A673 (cell line): ENCODE data around the gene ICAM2. TPM values are rescaled to one million over a fixed set of nuclear protein-coding genes. Genes with fewer than 3 reads are reported as not detected.

Source experiments
- BruUV-seq: library from RNA; stranded (reverse); fragments of 400-500 nt; replicated peaks from 2 replicates; lab custom pipeline; 2021; lab: Mats Ljungman, UMichigan
- CTCF ChIA-PET: fragments of 300-600 bp; sonication (Branson Sonifier 250); formaldehyde crosslinking; loops from one replicate; lab custom pipeline; 2022; ENCODE audit warnings: antibody characterized with exemption; lab: Charles Lee
- POLR2A ChIA-PET: fragments of 300-600 bp; sonication (Branson Sonifier 250); formaldehyde crosslinking; loops from one replicate; lab custom pipeline; 2022; ENCODE audit warnings: antibody characterized with exemption; ENCODE audit not compliant: low non-redundant PET; lab: Charles Lee
- DNase-seq: peaks from one replicate; pipeline ENCODE4 v3.0.0-alpha.2; 2015; ENCODE audit warnings: low spot score
- H3K27ac ChIP-seq: fragments of 200-600 bp; sonication (generic); 2 replicates; pipeline ENCODE4 v1.5.1; 2016; ENCODE audit warnings: mixed run types, low read depth, mild to moderate bottlenecking, mixed read lengths, antibody characterized with exemption, low read length; ENCODE audit not compliant: poor library complexity, severe bottlenecking
- H3K27me3 ChIP-seq: fragments of 200-600 bp; sonication (generic); replicated peaks from 2 replicates; pipeline ENCODE4 v1.6.1; 2017; ENCODE audit warnings: mixed run types, low read depth, mild to moderate bottlenecking, mixed read lengths, antibody characterized with exemption, low read length; ENCODE audit not compliant: insufficient read depth, poor library complexity
- H3K36me3 ChIP-seq: fragments of 200-600 bp; sonication (generic); 2 replicates; pipeline ENCODE4 v1.6.1; 2016; ENCODE audit warnings: mixed run types, mild to moderate bottlenecking, mixed read lengths, antibody characterized with exemption, low read length; ENCODE audit not compliant: insufficient read depth, poor library complexity, severe bottlenecking
- H3K4me1 ChIP-seq: fragments of 200-600 bp; sonication (generic); 2 replicates; pipeline ENCODE4 v1.6.1; 2017; ENCODE audit warnings: mixed run types, mild to moderate bottlenecking, mixed read lengths, antibody characterized with exemption, low read length; ENCODE audit not compliant: insufficient read depth, poor library complexity, severe bottlenecking
- H3K4me3 ChIP-seq: fragments of 200-600 bp; sonication (generic); 2 replicates; pipeline ENCODE4 v1.5.1; 2016; ENCODE audit warnings: low read depth, mixed run types, mild to moderate bottlenecking, mixed read lengths, low read length; ENCODE audit not compliant: poor library complexity, severe bottlenecking
- H3K9me3 ChIP-seq: fragments of 200-600 bp; sonication (generic); 2 replicates; pipeline ENCODE4 v1.6.1; 2016; ENCODE audit warnings: mixed run types, low read depth, mild to moderate bottlenecking, mixed read lengths, antibody characterized with exemption, low read length; ENCODE audit not compliant: poor library complexity, severe bottlenecking
- EZH2 ChIP-seq: fragments of 200-600 bp; sonication (generic); IDR thresholded peaks from 2 replicates; pipeline ENCODE4 v1.6.1; 2017; ENCODE audit warnings: borderline replicate concordance, low read depth, mild to moderate bottlenecking, mixed read lengths, antibody characterized with exemption, low read length; ENCODE audit not compliant: poor library complexity, severe bottlenecking
- intact Hi-C: fragments of 100-400 bp; cut with micrococcal nuclease; formaldehyde crosslinking; loops from one replicate; pipeline ENCODE4 v1.10.0; 2022; ENCODE audit not compliant: unreplicated experiment
- total RNA-seq: library from RNA; stranded (reverse); gene quantifications from 2 replicates; pipeline ENCODE4 v1.2.3, GENCODE V29; 2021
- TF ChIP-seq, protein P1 (sequence below): fragments of 300-800, 200-600 bp; sonication (generic); conservative IDR thresholded peaks from 2 replicates; pipeline ENCODE4 v1.5.1; 2017; ENCODE audit warnings: low read depth, mild to moderate bottlenecking, antibody characterized with exemption, low read length, moderate library complexity, mixed read lengths

The ICAM2 gene
- total RNA-seq, 1 experiment from 2014 or later = 0.99 TPM

DNA sequence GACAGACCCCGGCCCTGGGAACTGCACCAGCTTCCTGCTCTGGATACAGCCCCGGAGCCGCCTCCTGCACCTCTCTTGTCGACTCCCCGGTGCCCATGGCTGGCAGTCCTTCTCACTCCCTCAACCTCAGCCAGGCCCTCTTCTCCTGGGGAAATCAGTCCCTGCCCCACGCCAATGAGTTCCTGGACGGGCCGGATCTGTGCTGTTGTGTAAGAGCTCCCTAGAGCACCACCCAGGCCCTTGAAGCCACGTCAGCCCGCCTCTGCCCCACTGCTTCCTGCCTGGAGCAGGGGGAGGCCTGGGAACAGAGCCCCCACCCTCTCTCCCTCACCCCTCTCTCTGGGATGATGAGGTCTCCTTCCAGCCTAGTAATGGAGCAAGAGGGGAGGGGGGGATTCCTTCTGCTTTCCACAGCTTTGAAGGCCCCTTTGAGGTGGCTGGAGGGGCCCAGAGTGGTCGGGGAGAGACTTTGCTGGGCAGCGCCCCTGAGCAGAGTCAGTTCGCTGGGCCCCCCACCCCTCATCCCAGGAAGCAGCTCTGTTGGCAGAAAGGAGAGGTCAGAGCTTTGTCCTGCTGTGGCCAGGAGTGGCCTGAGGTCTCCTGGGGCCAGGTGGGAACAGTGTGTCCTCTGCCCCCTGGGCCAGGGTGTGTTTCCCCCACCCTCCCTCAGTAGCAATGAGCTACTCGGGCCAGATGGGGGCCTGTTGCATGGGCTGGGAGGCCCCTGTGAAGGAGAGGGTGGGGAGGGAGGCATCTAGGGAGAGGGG, 18.5 kb downstream of the ICAM2 start:
- H3K27me3 ChIP-seq = no peaks in the 10 kb centered on the region
- TF ChIP-seq, protein P1, sequence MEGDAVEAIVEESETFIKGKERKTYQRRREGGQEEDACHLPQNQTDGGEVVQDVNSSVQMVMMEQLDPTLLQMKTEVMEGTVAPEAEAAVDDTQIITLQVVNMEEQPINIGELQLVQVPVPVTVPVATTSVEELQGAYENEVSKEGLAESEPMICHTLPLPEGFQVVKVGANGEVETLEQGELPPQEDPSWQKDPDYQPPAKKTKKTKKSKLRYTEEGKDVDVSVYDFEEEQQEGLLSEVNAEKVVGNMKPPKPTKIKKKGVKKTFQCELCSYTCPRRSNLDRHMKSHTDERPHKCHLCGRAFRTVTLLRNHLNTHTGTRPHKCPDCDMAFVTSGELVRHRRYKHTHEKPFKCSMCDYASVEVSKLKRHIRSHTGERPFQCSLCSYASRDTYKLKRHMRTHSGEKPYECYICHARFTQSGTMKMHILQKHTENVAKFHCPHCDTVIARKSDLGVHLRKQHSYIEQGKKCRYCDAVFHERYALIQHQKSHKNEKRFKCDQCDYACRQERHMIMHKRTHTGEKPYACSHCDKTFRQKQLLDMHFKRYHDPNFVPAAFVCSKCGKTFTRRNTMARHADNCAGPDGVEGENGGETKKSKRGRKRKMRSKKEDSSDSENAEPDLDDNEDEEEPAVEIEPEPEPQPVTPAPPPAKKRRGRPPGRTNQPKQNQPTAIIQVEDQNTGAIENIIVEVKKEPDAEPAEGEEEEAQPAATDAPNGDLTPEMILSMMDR = no peak
- no peak for TF ChIP-seq EZH2
- H3K4me3 ChIP-seq = no peak overlapping the region
- BruUV-seq = no TSS peak
- no peaks in the 10 kb centered on the region for H3K36me3 ChIP-seq
- no peak for DNase-seq
- ChIA-PET CTCF (interaction anchor here (0.5 to 1.1 kb wide), 2 partner anchors 126 to 132 kb away, joined by 3 to 4 read pairs; no protein-coding TSS in a partner anchor), POLR2A (no interaction called here)
- no peak overlapping the region for H3K27ac ChIP-seq
- H3K9me3 ChIP-seq = no peaks in the 10 kb centered on the region
- intact Hi-C loops = no loop called here
- H3K4me1 ChIP-seq = no peaks in the 10 kb centered on the region

GRCh38 chr17:64001091-64001579, 19.3 kb downstream of the ICAM2 start:
- ChIA-PET POLR2A (no interaction called here), CTCF (interaction anchor here (0.6 kb wide), 1 partner anchor 320 kb away, joined by 3 read pairs; no protein-coding TSS in a partner anchor)
- no peak for DNase-seq

GRCh38 chr17:63999680-64000531, 20.5 kb downstream of the ICAM2 start:
- intact Hi-C loops = no loop called here
- BruUV-seq = no TSS peak
- Histone ChIP-seq H3K4me1 (no peaks in the 10 kb centered on the region), H3K4me3 (no peak overlapping the region), H3K9me3 (no peaks in the 10 kb centered on the region), H3K36me3 (no peaks in the 10 kb centered on the region), H3K27ac (no peak overlapping the region), H3K27me3 (no peaks in the 10 kb centered on the region)
- POLR2A ChIA-PET = no interaction called here
- DNase-seq = no peak
- CTCF ChIA-PET = interaction anchor here (0.7 kb wide), 1 partner anchor 15 kb away, joined by 3 read pairs; no protein-coding TSS in a partner anchor
- no peak for TF ChIP-seq EZH2
- TF ChIP-seq, protein P1 = no peak

More at GRCh38 chr17:64001091-64001579, 19.3 kb downstream of the ICAM2 start:
- H3K4me1 ChIP-seq = no peaks in the 10 kb centered on the region
- H3K36me3 ChIP-seq = no peaks in the 10 kb centered on the region
- BruUV-seq = no TSS peak
- no peaks in the 10 kb centered on the region for H3K9me3 ChIP-seq
- H3K27me3 ChIP-seq = no peaks in the 10 kb centered on the region
- TF ChIP-seq EZH2 = no peak
- no peak overlapping the region for H3K27ac ChIP-seq
- intact Hi-C loops = no loop called here
- H3K4me3 ChIP-seq = no peak overlapping the region
